EL (cell line): Measurements from ENCODE around the gene ACOXL.
A peak's percentile ranks its signal among the peaks of the same experiment; 100 is the strongest.
"Not testable (repeated sequence)": the region's sequence is repeated elsewhere in the genome, so short reads cannot be mapped to it uniquely, and the experiment has no call there.

ENCODE experiments used
- DNase-seq: peaks from one replicate; pipeline ENCODE4 v3.0.0-alpha.2; 2016

The ACOXL gene

GRCh38 chr2:111071600-111072171 lies 339.3 kb downstream of the ACOXL start:
- peak; percentile 72 for DNase-seq

GRCh38 chr2:111072220-111072871 lies 340.0 kb downstream of the ACOXL start:
- peak; percentile 86 for DNase-seq

- DNase-seq: not testable (repeated sequence)
These were observed 350.3 kb downstream of the ACOXL start for GRCh38 chr2:111082659-111083058.

GRCh38 chr2:111091811-111092211 lies 359.4 kb downstream of the ACOXL start:
- no peak for DNase-seq

GRCh38 chr2:111094691-111095090 lies 362.3 kb downstream of the ACOXL start:
- DNase-seq: no peak

- DNase-seq: no peak
These were observed 363.1 kb downstream of the ACOXL start for GRCh38 chr2:111095434-111095833.

- no peak for DNase-seq
These were observed 367.0 kb downstream of the ACOXL start for GRCh38 chr2:111099402-111099801.

GRCh38 chr2:111100087-111100764 lies 367.9 kb downstream of the ACOXL start:
- no peak for DNase-seq

GRCh38 chr2:111100765-111101162 lies 368.4 kb downstream of the ACOXL start:
- DNase-seq: no peak

- DNase-seq: no peak
These were observed 369.2 kb downstream of the ACOXL start for GRCh38 chr2:111101592-111101991.

- DNase-seq: no peak
These were observed 369.8 kb downstream of the ACOXL start for GRCh38 chr2:111102216-111102615.

GRCh38 chr2:111105926-111106325 lies 373.6 kb downstream of the ACOXL start:
- no peak for DNase-seq

GRCh38 chr2:111106706-111107105 lies 374.3 kb downstream of the ACOXL start:
- no peak for DNase-seq

GRCh38 chr2:111108745-111109271 lies 376.4 kb downstream of the ACOXL start:
- DNase-seq: no peak

- DNase-seq: no peak
These were observed 378.9 kb downstream of the ACOXL start for GRCh38 chr2:111111101-111111755.

- DNase-seq: no peak
These were observed 381.5 kb downstream of the ACOXL start for GRCh38 chr2:111113838-111114237.

GRCh38 chr2:111116011-111116746 lies 383.8 kb downstream of the ACOXL start:
- DNase-seq: no peak

- peak; percentile 76 for DNase-seq
These were observed 384.6 kb downstream of the ACOXL start for GRCh38 chr2:111116843-111117597.

- peak; percentile 65 for DNase-seq
These were observed 385.5 kb downstream of the ACOXL start for GRCh38 chr2:111117598-111118480.

GRCh38 chr2:111118481-111118980 lies 386.2 kb downstream of the ACOXL start:
- DNase-seq: no peak
